ENCODE data around the gene HNRNPR.

DNA sequence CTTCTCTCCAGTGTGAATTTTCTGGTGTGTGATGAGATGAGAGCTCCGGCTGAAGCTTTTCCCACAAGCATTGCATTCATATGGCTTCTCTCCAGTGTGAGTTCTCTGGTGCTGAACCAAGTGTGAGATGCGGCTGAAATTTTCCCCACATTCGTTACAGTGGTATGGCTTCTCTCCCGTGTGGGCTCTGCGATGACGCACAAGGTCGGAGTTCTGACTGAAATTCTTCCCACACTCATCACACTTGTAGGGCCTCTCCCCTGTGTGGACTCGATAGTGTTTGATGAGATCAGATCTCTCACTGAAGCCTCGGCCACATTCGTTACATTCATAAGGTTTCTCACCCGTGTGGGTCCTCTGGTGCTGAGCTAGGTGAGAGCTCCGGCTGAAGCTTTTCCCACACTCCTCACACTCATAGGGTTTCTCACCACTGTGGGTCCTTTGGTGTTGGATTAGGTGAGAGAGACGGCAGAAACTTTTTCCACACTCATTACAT is 18.2 kb upstream of the HNRNPR start:
- TF ChIP-seq, protein P1, sequence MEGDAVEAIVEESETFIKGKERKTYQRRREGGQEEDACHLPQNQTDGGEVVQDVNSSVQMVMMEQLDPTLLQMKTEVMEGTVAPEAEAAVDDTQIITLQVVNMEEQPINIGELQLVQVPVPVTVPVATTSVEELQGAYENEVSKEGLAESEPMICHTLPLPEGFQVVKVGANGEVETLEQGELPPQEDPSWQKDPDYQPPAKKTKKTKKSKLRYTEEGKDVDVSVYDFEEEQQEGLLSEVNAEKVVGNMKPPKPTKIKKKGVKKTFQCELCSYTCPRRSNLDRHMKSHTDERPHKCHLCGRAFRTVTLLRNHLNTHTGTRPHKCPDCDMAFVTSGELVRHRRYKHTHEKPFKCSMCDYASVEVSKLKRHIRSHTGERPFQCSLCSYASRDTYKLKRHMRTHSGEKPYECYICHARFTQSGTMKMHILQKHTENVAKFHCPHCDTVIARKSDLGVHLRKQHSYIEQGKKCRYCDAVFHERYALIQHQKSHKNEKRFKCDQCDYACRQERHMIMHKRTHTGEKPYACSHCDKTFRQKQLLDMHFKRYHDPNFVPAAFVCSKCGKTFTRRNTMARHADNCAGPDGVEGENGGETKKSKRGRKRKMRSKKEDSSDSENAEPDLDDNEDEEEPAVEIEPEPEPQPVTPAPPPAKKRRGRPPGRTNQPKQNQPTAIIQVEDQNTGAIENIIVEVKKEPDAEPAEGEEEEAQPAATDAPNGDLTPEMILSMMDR (conservative IDR thresholded peaks at IDR 0.05), result no peak
- TF ChIP-seq EZH2 (IDR thresholded peaks at IDR 0.05; ENCODE audit: low read depth), result no peak

Data from PC-9 (cell line).